ENCODE data around the gene PLA2G5.
A peak's percentile ranks its signal among the peaks of the same experiment; 100 is the strongest.

PLA2G5 gene

GRCh38 chr1:20139776-20140612 lies 70.0 kb downstream of the PLA2G5 start:
- peak in 2 of 10 donors; percentile 52 to 79 for DNase-seq
- intact Hi-C loops (cut with DNase I) = no loop called here

GRCh38 chr1:20141001-20141400 lies 71.0 kb downstream of the PLA2G5 start:
- intact Hi-C loops (cut with DNase I) = no loop called here
- peak in 1 of 10 donors; percentile 51 for DNase-seq

GRCh38 chr1:20141466-20141865 lies 71.5 kb downstream of the PLA2G5 start:
- DNase-seq = peak in 1 of 10 donors; percentile 70
- intact Hi-C loops (cut with DNase I) = no loop called here
